ENCODE results near the gene PRRC1. TPM values are rescaled to one million over a fixed set of nuclear protein-coding genes. Genes with fewer than 3 reads are reported as not detected.

PRRC1 gene
- total RNA-seq = 10 to 100 TPM; 27.2 to 49.1 (median 30.1) TPM

DNA sequence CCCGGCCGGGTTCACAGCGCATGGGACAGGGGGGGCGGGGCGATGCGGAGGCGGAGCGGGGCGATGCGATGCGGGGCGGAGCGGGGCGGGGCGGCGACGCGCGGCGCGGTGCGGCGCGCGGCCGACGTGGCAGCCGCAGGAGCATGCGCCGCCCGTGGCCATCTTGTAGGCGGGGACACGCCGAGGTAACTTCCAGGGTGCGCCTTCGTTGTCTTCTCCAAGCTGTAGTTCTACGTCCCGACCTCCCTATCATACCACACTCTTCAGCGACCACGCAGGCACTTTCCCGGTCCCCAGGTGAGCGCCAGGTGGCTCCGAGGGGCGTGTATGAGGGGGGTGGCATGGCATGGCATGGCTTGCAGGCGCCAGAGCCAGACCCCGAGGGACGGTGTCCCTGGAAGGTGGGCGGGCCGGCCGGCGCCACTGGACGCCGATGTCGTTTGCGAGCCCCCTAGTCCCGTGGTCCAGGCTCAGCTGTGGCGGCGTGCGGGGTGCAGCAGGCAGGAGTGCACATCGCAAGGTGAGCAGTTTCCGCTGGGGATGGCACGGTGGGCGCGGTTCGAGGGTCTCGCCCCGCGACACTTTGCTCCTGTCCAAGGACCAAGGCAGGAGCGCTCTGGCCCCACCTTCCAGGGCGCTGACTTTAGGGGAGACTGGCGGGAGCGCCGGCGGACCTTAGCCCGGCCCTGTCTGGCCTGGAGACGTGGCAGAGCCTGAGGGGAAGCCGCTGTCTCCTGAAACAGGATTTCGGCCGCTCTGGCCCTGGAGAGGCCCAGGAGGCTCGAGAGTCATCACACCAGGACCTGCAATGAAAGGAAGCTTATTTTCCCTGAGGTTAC is at the start of gene PRRC1:
PRRC1 (plus strand) TSS at position 161 of the 839 bp plus-strand sequence. CDS start 5,840 bp downstream, outside the sequence.
- H3K27me3 ChIP-seq = no peaks in the 10 kb centered on the region
- H3K9me3 ChIP-seq = peaks cover 0 to 8% (median 0%) of the 10 kb centered on the region in 3 donors
- H3K36me3 ChIP-seq = peaks cover 0 to 7% of the 10 kb centered on the region in 2 donors
- peak within 1 kb of the TSS in 3 of 4 donors; percentile 76 to 85 (median 83) for H3K27ac ChIP-seq
- H3K4me3 ChIP-seq = peak within 1 kb of the TSS; percentile 47 to 84
- peaks cover 0 to 29% (median 3%) of the 10 kb centered on the region in 3 donors for H3K4me1 ChIP-seq
- ATAC-seq = peak; percentile 96
- WGBS, 2 donors (ENCODE audit: low coverage in 1 of 2) = 0% methylated on average over 13 of the region's 80 CpGs; no CpG with 5 or more reads in 1 of the 2 donors
- TF ChIP-seq POLR2AphosphoS5 (IDR thresholded peaks at IDR 0.05) (peak; percentile 69), POLR2A (IDR thresholded peaks at IDR 0.05) (peak; percentile 59 to 63), EP300 (IDR thresholded peaks at IDR 0.05) (no peak)

DNA sequence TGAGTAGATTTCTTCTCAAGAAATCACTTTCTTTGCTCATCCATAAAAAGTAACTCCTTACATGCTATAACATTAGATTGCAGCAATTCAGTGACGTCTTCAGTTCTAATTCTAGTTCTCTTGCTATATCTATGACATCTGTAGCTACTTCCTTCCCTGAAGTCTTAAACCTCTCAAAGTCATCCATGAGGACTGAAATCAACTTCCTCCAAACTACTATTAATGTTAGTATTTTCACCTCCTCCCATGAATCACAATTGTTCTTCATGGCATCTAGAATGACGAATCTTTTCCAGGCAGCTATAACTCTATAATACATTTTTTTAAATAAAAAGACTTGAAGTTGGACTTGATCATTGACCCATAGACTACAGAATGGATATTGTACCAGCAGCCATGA is 46.2 kb upstream of the PRRC1 start:
- Histone ChIP-seq H3K27ac (no peak overlapping the region), H3K4me3 (no peak overlapping the region), H3K27me3 (no peaks in the 10 kb centered on the region), H3K9me3 (no peaks in the 10 kb centered on the region), H3K4me1 (no peaks in the 10 kb centered on the region), H3K36me3 (no peaks in the 10 kb centered on the region)
- ATAC-seq = no peak
- WGBS, 2 donors (ENCODE audit: low coverage in 1 of 2) = 71 to 81% methylated on average over 2 of the region's 2 CpGs
- TF ChIP-seq POLR2A (IDR thresholded peaks at IDR 0.05) (no peak), POLR2AphosphoS5 (IDR thresholded peaks at IDR 0.05) (no peak), EP300 (IDR thresholded peaks at IDR 0.05) (no peak)
- TF ChIP-seq, protein P1, sequence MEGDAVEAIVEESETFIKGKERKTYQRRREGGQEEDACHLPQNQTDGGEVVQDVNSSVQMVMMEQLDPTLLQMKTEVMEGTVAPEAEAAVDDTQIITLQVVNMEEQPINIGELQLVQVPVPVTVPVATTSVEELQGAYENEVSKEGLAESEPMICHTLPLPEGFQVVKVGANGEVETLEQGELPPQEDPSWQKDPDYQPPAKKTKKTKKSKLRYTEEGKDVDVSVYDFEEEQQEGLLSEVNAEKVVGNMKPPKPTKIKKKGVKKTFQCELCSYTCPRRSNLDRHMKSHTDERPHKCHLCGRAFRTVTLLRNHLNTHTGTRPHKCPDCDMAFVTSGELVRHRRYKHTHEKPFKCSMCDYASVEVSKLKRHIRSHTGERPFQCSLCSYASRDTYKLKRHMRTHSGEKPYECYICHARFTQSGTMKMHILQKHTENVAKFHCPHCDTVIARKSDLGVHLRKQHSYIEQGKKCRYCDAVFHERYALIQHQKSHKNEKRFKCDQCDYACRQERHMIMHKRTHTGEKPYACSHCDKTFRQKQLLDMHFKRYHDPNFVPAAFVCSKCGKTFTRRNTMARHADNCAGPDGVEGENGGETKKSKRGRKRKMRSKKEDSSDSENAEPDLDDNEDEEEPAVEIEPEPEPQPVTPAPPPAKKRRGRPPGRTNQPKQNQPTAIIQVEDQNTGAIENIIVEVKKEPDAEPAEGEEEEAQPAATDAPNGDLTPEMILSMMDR (IDR thresholded peaks at IDR 0.05) = no peak

DNA sequence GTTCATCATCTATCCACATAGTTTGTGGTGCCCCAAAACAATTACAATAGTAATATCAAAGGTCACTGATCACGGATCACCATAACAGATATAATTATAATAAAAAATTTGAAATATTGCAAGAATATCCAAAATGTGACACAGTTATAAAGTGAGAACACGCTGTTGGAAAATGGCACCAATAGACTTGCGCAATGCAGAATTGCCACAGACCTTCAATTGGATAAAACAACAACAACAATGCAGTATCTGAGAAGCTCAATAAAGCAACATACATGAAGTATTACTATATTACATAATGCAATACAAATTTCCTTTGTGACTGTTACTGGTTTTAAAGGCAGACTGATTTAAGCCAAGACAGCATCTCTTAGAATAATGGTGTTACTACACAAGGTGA is 44.7 kb upstream of the PRRC1 start:
- WGBS, 2 donors (ENCODE audit: low coverage in 1 of 2) = 91 to 96% methylated on average over 3 of the region's 3 CpGs
- no peaks in the 10 kb centered on the region for H3K4me1 ChIP-seq
- H3K27ac ChIP-seq = no peak overlapping the region
- H3K36me3 ChIP-seq = no peaks in the 10 kb centered on the region
- H3K9me3 ChIP-seq = no peaks in the 10 kb centered on the region
- H3K4me3 ChIP-seq = no peak overlapping the region
- TF ChIP-seq, protein P1 (IDR thresholded peaks at IDR 0.05) = no peak
- no peak for TF ChIP-seq POLR2AphosphoS5 (IDR thresholded peaks at IDR 0.05)
- TF ChIP-seq EP300 (IDR thresholded peaks at IDR 0.05) = no peak
- no peak for TF ChIP-seq POLR2A (IDR thresholded peaks at IDR 0.05)
- ATAC-seq = no peak
- H3K27me3 ChIP-seq = no peaks in the 10 kb centered on the region

DNA sequence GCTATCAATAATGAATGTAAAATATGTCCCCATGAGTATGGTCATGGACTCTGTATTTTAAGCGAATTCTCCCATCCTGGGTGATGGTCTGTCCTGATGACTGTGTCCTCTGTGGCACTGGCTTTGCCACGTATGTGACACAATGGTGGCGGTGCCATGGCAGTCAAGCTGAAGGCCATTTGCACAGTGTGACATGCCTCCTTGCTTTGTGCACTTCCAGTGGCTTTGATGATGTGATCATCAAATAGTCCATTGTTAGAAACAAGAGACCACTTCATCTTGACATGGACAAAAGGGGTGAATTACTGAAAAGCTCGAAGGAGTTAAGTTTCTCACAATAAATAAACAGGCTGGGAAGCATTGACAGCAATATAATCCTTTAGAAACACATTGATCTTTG is 31.0 kb upstream of the PRRC1 start:
- Histone ChIP-seq H3K9me3 (no peaks in the 10 kb centered on the region), H3K4me1 (no peaks in the 10 kb centered on the region), H3K27ac (no peak overlapping the region), H3K4me3 (no peak overlapping the region), H3K27me3 (peaks cover 10% of the 10 kb centered on the region), H3K36me3 (no peaks in the 10 kb centered on the region)
- WGBS, 2 donors (ENCODE audit: low coverage in 1 of 2) = 68% methylated on average over 2 of the region's 4 CpGs; no CpG with 5 or more reads in 1 of the 2 donors
- TF ChIP-seq EP300 (IDR thresholded peaks at IDR 0.05) = no peak
- TF ChIP-seq POLR2AphosphoS5 (IDR thresholded peaks at IDR 0.05) = no peak
- no peak for TF ChIP-seq POLR2A (IDR thresholded peaks at IDR 0.05)
- TF ChIP-seq, protein P1 (IDR thresholded peaks at IDR 0.05) = no peak
- no peak for ATAC-seq

DNA sequence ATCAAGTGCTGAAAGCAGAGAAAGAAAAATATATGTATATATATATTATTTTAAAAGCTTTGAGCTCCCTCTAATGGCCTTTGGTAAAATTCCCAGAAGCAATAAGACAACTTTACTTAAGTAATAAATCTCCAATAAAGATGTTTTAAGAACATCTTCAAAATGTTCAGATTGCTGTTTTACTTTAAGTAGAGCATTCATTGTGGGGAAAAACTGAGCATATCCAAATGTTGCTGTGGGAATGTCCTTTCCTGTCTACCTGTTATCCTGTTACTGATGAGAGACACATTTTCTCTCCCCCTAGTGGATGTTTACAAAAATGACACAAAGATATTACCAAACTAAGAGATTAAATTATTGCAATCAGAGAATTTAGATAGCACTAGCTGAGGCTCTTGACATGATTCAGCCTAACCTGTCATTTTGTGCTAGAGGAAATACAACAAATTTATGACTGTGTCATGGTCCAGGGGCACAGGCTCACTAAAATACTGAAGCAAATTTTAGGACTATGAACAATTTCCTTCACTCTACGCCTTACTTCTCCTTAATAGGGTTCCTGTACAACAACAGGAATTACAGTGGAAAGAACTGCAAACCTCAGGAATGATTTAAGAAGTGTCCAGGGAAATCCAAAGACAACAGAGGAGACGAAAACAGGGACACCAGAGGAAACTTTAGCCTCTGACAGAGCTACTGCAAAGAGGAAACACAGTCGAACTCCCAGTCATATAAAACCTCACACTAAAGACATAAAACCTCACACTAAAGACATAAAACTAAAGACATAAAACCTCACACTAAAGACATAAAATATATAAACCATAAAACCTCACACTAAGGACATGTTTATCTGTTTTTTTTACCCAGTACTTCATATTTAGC is 24.3 kb upstream of the PRRC1 start:
- H3K4me1 ChIP-seq = no peaks in the 10 kb centered on the region
- H3K4me3 ChIP-seq = no peak overlapping the region
- H3K36me3 ChIP-seq = no peaks in the 10 kb centered on the region
- H3K27ac ChIP-seq = no peak overlapping the region
- no peak for ATAC-seq
- 77 to 78% methylated on average over 3 of the region's 3 CpGs for WGBS, 2 donors (ENCODE audit: low coverage in 1 of 2)
- TF ChIP-seq POLR2AphosphoS5 (IDR thresholded peaks at IDR 0.05) = no peak
- no peak for TF ChIP-seq EP300 (IDR thresholded peaks at IDR 0.05)
- TF ChIP-seq POLR2A (IDR thresholded peaks at IDR 0.05) = no peak
- TF ChIP-seq, protein P1 (IDR thresholded peaks at IDR 0.05) = peak; percentile 55 to 68 (median 65)
- H3K27me3 ChIP-seq = peaks cover 10% of the 10 kb centered on the region
- no peaks in the 10 kb centered on the region for H3K9me3 ChIP-seq

Measured in gastroesophageal sphincter (tissue), 4 donors.